Spleen (tissue), 7 donors: ENCODE results near the gene IDUA.

ENCODE experiments used
- POLR2A ChIP-seq, 3 donors: fragments of 450-650 bp; IDR thresholded peaks; one replicate each; pipeline ENCODE4 v1.5.1; 2017; ENCODE audit warnings: antibody characterized with exemption in 3 of 3, mild to moderate bottlenecking in 1 of 3
- POLR2AphosphoS5 ChIP-seq, 3 donors: sonication (generic); formaldehyde crosslinking; IDR thresholded peaks; one replicate each; pipeline ENCODE4 v1.5.1; 2017; ENCODE audit warnings: antibody characterized with exemption in 3 of 3
- TF ChIP-seq, protein P1 (sequence below), 11 experiments: fragments of 200-600 bp in 7 of 11; fragments of 450-650 bp in 4 of 11; sonication (generic) in 4 of 11; IDR thresholded peaks in 8 of 11; conservative IDR thresholded peaks in 3 of 11; 1 replicate in 7 of 11; 2 replicates in 4 of 11; pipeline versions ENCODE4 v1.4.0 to v1.8.0; 2016 to 2021; ENCODE audit warnings: antibody characterized with exemption in 11 of 11, inconsistent platforms in 4 of 11, mild to moderate bottlenecking in 1 of 11
- donor health status: DM: no; HTN: no; CAD: no; lungs with moderate emphysema.
- donor health status: DM: no; HTN: no; CAD: no.
- donor health status: DM: no; HTN: no; CAD: no.

DNA sequence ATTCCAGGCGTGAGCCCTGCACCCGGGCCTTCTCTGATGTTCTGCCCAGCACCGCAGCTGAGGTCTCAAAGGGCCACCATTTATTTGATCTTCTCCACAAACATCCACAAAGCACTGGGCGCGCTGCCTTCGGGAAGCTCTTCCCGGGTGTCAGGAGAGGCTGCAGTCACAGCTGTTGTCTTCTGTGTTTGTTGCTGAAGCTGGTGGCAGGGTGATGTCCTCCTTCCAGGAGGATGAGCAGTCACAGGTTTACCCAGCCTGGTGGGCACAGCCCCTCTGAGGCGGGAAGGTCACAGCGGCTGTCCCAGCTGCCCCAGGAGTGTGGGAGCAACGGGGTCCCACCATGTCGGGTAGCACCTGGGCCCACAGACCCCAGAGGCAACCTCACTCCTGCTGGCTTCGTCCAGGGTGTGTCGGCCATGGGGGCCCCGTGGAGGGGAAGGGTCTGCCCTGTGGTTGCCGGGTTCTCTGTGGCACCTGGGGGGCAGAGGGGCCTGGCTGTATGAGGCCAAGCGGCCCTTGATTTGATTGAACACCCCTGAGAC, 52.2 kb downstream of the IDUA start:
- TF ChIP-seq, protein P1, sequence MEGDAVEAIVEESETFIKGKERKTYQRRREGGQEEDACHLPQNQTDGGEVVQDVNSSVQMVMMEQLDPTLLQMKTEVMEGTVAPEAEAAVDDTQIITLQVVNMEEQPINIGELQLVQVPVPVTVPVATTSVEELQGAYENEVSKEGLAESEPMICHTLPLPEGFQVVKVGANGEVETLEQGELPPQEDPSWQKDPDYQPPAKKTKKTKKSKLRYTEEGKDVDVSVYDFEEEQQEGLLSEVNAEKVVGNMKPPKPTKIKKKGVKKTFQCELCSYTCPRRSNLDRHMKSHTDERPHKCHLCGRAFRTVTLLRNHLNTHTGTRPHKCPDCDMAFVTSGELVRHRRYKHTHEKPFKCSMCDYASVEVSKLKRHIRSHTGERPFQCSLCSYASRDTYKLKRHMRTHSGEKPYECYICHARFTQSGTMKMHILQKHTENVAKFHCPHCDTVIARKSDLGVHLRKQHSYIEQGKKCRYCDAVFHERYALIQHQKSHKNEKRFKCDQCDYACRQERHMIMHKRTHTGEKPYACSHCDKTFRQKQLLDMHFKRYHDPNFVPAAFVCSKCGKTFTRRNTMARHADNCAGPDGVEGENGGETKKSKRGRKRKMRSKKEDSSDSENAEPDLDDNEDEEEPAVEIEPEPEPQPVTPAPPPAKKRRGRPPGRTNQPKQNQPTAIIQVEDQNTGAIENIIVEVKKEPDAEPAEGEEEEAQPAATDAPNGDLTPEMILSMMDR (IDR thresholded peaks at IDR 0.05 in 8 of 11, conservative IDR thresholded peaks at IDR 0.05 in 3 of 11), result no peak
- TF ChIP-seq POLR2AphosphoS5 (IDR thresholded peaks at IDR 0.05) (no peak), POLR2A (IDR thresholded peaks at IDR 0.05) (no peak)
